Measurements from ENCODE around the gene BMS1.

Gene BMS1

GRCh38 chr10:42876476-42876875 is 93.9 kb downstream of the BMS1 start:
- H3K36me3 ChIP-seq (ENCODE audit: insufficient read depth, low read length) = no peaks in the 10 kb centered on the region
- H3K9me3 ChIP-seq (ENCODE audit: insufficient read depth, low read depth, low read length) = no peaks in the 10 kb centered on the region
- H3K9ac ChIP-seq (ENCODE audit: low read depth, low read length) = no peak overlapping the region
- H3K4me3 ChIP-seq (ENCODE audit: low read length) = no peak overlapping the region
- no peaks in the 10 kb centered on the region for H3K27me3 ChIP-seq (ENCODE audit: insufficient read depth, low read length)
- H3K4me1 ChIP-seq (ENCODE audit: insufficient read depth, low read length) = peaks cover 9% of the 10 kb centered on the region; the same call in 1 of the 2 replicates
- WGBS = 92% methylated on average over 9 of the region's 9 CpGs
- H3K27ac ChIP-seq (ENCODE audit: low read depth, low read length) = no peak overlapping the region

- 90% methylated on average over 6 of the region's 6 CpGs for WGBS
- H3K9me3 ChIP-seq (ENCODE audit: insufficient read depth, low read depth, low read length) = no peaks in the 10 kb centered on the region
Measured at GRCh38 chr10:42876945-42877344, 94.3 kb downstream of the BMS1 start.

GRCh38 chr10:42877496-42878030 is 95.0 kb downstream of the BMS1 start:
- no peak overlapping the region for H3K4me3 ChIP-seq (ENCODE audit: low read length)
- no peaks in the 10 kb centered on the region for H3K36me3 ChIP-seq (ENCODE audit: insufficient read depth, low read length)
- H3K9me3 ChIP-seq (ENCODE audit: insufficient read depth, low read depth, low read length) = no peaks in the 10 kb centered on the region
- H3K4me1 ChIP-seq (ENCODE audit: insufficient read depth, low read length) = peaks cover 9% of the 10 kb centered on the region; the same call in 1 of the 2 replicates
- no peak overlapping the region for H3K9ac ChIP-seq (ENCODE audit: low read depth, low read length)
- no peaks in the 10 kb centered on the region for H3K27me3 ChIP-seq (ENCODE audit: insufficient read depth, low read length)
- 78% methylated on average over 4 of the region's 4 CpGs for WGBS
- no peak overlapping the region for H3K27ac ChIP-seq (ENCODE audit: low read depth, low read length)

More at GRCh38 chr10:42876945-42877344, 94.3 kb downstream of the BMS1 start:
- H3K27me3 ChIP-seq (ENCODE audit: insufficient read depth, low read length) = no peaks in the 10 kb centered on the region
- peaks cover 9% of the 10 kb centered on the region; the same call in 1 of the 2 replicates for H3K4me1 ChIP-seq (ENCODE audit: insufficient read depth, low read length)
- H3K27ac ChIP-seq (ENCODE audit: low read depth, low read length) = no peak overlapping the region
- H3K4me3 ChIP-seq (ENCODE audit: low read length) = no peak overlapping the region
- no peaks in the 10 kb centered on the region for H3K36me3 ChIP-seq (ENCODE audit: insufficient read depth, low read length)
- H3K9ac ChIP-seq (ENCODE audit: low read depth, low read length) = no peak overlapping the region

GRCh38 chr10:42878134-42878820 is 95.7 kb downstream of the BMS1 start:
- Histone ChIP-seq H3K36me3 (ENCODE audit: insufficient read depth, low read length) (no peaks in the 10 kb centered on the region), H3K27ac (ENCODE audit: low read depth, low read length) (no peak overlapping the region), H3K4me3 (ENCODE audit: low read length) (no peak overlapping the region), H3K9ac (ENCODE audit: low read depth, low read length) (no peak overlapping the region), H3K27me3 (ENCODE audit: insufficient read depth, low read length) (no peaks in the 10 kb centered on the region), H3K9me3 (ENCODE audit: insufficient read depth, low read depth, low read length) (no peaks in the 10 kb centered on the region), H3K4me1 (ENCODE audit: insufficient read depth, low read length) (peaks cover 9% of the 10 kb centered on the region; the same call in 1 of the 2 replicates)
- 93% methylated on average over 13 of the region's 13 CpGs for WGBS

- Histone ChIP-seq H3K27me3 (ENCODE audit: insufficient read depth, low read length) (no peaks in the 10 kb centered on the region), H3K36me3 (ENCODE audit: insufficient read depth, low read length) (no peaks in the 10 kb centered on the region), H3K4me3 (ENCODE audit: low read length) (no peak overlapping the region), H3K9ac (ENCODE audit: low read depth, low read length) (no peak overlapping the region), H3K9me3 (ENCODE audit: insufficient read depth, low read depth, low read length) (no peaks in the 10 kb centered on the region), H3K27ac (ENCODE audit: low read depth, low read length) (no peak overlapping the region), H3K4me1 (ENCODE audit: insufficient read depth, low read length) (peaks cover 9% of the 10 kb centered on the region; the same call in 1 of the 2 replicates)
- WGBS = 91% methylated on average over 3 of the region's 3 CpGs
Measured at GRCh38 chr10:42878821-42879195, 96.2 kb downstream of the BMS1 start.

- Histone ChIP-seq H3K27ac (ENCODE audit: low read depth, low read length) (no peak overlapping the region), H3K27me3 (ENCODE audit: insufficient read depth, low read length) (no peaks in the 10 kb centered on the region), H3K4me3 (ENCODE audit: low read length) (no peak overlapping the region), H3K9ac (ENCODE audit: low read depth, low read length) (no peak overlapping the region), H3K36me3 (ENCODE audit: insufficient read depth, low read length) (no peaks in the 10 kb centered on the region), H3K9me3 (ENCODE audit: insufficient read depth, low read depth, low read length) (no peaks in the 10 kb centered on the region), H3K4me1 (ENCODE audit: insufficient read depth, low read length) (peaks cover 9% of the 10 kb centered on the region; the same call in 1 of the 2 replicates)
- WGBS = 85% methylated on average over 30 of the region's 30 CpGs
Measured at GRCh38 chr10:42879380-42880254, 97.0 kb downstream of the BMS1 start.

GRCh38 chr10:42880255-42880620 is 97.6 kb downstream of the BMS1 start:
- Histone ChIP-seq H3K36me3 (ENCODE audit: insufficient read depth, low read length) (no peaks in the 10 kb centered on the region), H3K27me3 (ENCODE audit: insufficient read depth, low read length) (no peaks in the 10 kb centered on the region), H3K27ac (ENCODE audit: low read depth, low read length) (no peak overlapping the region), H3K4me3 (ENCODE audit: low read length) (no peak overlapping the region), H3K4me1 (ENCODE audit: insufficient read depth, low read length) (peaks cover 9% of the 10 kb centered on the region; the same call in 1 of the 2 replicates), H3K9ac (ENCODE audit: low read depth, low read length) (no peak overlapping the region), H3K9me3 (ENCODE audit: insufficient read depth, low read depth, low read length) (no peaks in the 10 kb centered on the region)
- 93% methylated on average over 16 of the region's 16 CpGs for WGBS

- H3K4me3 ChIP-seq (ENCODE audit: low read length) = no peak overlapping the region
Measured at GRCh38 chr10:42882597-42882996, 100.0 kb downstream of the BMS1 start.

More at GRCh38 chr10:42882597-42882996, 100.0 kb downstream of the BMS1 start:
- WGBS = 93% methylated on average over 3 of the region's 3 CpGs
- Histone ChIP-seq H3K9me3 (ENCODE audit: insufficient read depth, low read depth, low read length) (no peaks in the 10 kb centered on the region), H3K4me1 (ENCODE audit: insufficient read depth, low read length) (no peaks in the 10 kb centered on the region), H3K36me3 (ENCODE audit: insufficient read depth, low read length) (no peaks in the 10 kb centered on the region), H3K27ac (ENCODE audit: low read depth, low read length) (no peak overlapping the region), H3K27me3 (ENCODE audit: insufficient read depth, low read length) (no peaks in the 10 kb centered on the region), H3K9ac (ENCODE audit: low read depth, low read length) (no peak overlapping the region)

Measured in HUES64 (cell line).